SU-DHL-6 (cell line): ENCODE data around the gene PIPOX.

Experiments used
- EZH2phosphoT487 ChIP-seq: fragments of 200-600 bp; sonication (generic), shearing (Covaris generic); conservative IDR thresholded peaks from 2 replicates; pipeline ENCODE4 v1.6.1; 2018; ENCODE audit warnings: mild to moderate bottlenecking, antibody characterized with exemption, low read length, moderate library complexity, mixed read lengths
- TF ChIP-seq, protein P1 (sequence below): fragments of 200-600 bp; sonication (generic); IDR thresholded peaks from one replicate; pipeline ENCODE4 v1.5.1; 2017; ENCODE audit warnings: antibody characterized with exemption, mild to moderate bottlenecking, low read length, moderate library complexity; ENCODE audit not compliant: insufficient read depth, poor library complexity, severe bottlenecking

DNA sequence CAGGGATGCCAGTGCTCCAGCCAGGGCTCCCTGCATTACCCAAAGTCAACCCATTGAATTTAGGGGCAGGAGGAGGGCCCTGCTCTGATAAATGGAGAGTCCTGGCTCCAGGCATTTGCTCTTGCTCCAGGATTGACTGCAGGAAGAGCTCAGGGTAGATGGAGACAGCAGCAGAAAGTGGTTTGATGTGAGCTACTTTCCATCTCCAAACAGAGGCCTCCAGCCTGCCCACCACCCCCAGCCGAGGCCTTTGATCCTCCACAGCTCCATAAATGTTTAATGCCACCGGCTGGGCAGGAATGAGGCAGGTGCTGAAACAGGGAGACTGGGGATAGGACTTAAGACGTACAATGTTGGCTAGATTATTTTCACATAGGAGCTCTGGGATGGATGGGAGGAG, 32.8 kb upstream of the PIPOX start:
- TF ChIP-seq, protein P1, sequence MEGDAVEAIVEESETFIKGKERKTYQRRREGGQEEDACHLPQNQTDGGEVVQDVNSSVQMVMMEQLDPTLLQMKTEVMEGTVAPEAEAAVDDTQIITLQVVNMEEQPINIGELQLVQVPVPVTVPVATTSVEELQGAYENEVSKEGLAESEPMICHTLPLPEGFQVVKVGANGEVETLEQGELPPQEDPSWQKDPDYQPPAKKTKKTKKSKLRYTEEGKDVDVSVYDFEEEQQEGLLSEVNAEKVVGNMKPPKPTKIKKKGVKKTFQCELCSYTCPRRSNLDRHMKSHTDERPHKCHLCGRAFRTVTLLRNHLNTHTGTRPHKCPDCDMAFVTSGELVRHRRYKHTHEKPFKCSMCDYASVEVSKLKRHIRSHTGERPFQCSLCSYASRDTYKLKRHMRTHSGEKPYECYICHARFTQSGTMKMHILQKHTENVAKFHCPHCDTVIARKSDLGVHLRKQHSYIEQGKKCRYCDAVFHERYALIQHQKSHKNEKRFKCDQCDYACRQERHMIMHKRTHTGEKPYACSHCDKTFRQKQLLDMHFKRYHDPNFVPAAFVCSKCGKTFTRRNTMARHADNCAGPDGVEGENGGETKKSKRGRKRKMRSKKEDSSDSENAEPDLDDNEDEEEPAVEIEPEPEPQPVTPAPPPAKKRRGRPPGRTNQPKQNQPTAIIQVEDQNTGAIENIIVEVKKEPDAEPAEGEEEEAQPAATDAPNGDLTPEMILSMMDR, result no peak
- TF ChIP-seq EZH2phosphoT487, result no peak
